Renal cortex interstitium (tissue), 11 donors: ENCODE results near the gene ABLIM2. TPM values are rescaled to one million over a fixed set of nuclear protein-coding genes. Genes with fewer than 3 reads are reported as not detected.
A peak's percentile ranks its signal among the peaks of the same experiment; 100 is the strongest.

Experiments
- DNase-seq, 11 donors: peaks; one replicate each; pipeline ENCODE4 v3.0.0-alpha.2; 2013; ENCODE audit warnings: low read depth in 9 of 11, low spot score in 4 of 11; ENCODE audit errors: extremely low read depth in 1 of 11
- polyA plus RNA-seq, 3 donors: library from polyadenylated mRNA; unstranded; fragments of 120-200 nt; gene quantifications; one replicate each; pipeline ENCODE4 v1.2.1, GENCODE V29; 2013; ENCODE audit not compliant: insufficient read length in 3 of 3

The ABLIM2 gene
- polyA plus RNA-seq, 3 donors = 4.9 to 8.1 (median 5.6) TPM

DNA sequence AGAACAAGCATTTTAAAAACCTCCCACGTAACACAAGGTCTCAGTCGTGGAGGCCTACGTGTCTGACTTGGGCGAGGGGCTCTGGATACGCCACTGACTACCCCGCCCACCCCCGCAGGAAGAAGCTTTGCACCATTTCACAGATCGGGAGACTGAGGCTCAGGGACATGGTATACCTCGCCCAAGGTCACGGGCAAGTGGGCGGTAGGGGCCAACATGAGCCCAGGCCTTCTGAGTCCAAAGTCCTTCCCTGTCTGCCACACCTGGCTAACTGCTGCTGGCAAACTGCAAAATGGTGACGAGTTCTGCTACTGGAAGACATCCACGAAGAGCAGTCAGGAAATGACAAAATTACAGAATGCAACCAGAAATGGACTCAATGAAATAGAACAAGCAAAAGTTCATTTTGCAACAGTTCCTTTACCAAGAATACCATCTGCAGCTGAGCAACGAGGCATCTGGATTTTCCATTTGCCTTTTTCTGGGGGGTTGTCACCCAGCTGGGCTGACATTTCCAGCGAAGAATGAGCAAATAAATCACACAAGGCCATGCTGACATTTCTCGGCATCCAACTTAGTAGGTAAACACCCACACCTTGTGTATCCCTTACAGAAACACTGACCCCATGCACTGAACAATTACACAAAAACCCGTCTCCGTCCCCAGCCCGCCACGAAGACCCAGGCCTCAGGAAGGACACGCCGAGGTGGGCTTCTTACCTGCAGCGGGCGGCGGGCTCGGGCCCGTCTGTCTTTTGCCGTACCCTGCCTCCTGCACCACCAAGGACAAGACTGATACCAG lies 148.7 kb downstream of the ABLIM2 start:
- peak in 2 of 11 donors; percentile 9 to 19 for DNase-seq

- no peak for DNase-seq
Measured at GRCh38 chr4:8009097-8009496, 149.5 kb downstream of the ABLIM2 start.

DNA sequence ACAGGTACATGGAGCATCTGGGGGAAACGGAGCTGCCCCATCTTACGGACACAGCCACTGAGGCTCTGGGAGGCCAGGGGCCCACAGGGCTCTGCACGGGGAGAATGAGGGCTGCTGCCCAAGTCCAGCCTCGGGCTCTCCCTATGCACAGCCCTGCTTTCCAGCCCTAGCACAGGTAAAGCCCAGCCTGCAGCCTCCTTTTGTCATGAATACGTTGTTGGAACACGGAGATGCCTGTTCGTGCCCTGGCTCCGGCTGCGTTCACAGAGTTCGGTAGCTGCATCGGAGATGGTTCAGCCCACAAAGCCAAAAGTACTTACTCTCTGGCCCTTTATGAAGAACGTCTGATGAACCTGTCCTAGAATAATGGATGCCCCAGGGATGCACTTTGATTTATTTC lies 150.2 kb downstream of the ABLIM2 start:
- DNase-seq = no peak

DNA sequence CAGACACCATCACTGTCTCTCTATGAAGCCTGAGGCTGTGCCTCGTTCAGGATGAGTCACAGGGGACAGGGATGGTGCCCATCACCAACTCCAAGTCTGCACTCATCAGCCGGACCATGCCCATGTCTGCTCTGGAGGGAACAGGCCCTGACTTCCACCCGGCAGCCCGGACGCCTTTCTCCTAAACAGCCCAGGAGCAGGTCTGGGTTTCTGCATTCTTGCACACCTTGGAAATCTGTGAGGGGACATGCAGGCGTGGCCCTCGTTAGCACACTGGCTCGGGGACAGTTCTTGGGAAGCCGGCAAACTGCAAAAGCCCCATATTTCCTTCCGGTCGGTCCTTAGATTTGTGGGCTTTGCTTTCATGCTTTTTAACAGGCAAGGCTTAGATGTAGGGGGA lies 151.0 kb downstream of the ABLIM2 start:
- DNase-seq = no peak

- DNase-seq = no peak
Measured at GRCh38 chr4:8006471-8006870, 152.1 kb downstream of the ABLIM2 start.

GRCh38 chr4:8005814-8006215 lies 152.8 kb downstream of the ABLIM2 start:
- DNase-seq = no peak

DNA sequence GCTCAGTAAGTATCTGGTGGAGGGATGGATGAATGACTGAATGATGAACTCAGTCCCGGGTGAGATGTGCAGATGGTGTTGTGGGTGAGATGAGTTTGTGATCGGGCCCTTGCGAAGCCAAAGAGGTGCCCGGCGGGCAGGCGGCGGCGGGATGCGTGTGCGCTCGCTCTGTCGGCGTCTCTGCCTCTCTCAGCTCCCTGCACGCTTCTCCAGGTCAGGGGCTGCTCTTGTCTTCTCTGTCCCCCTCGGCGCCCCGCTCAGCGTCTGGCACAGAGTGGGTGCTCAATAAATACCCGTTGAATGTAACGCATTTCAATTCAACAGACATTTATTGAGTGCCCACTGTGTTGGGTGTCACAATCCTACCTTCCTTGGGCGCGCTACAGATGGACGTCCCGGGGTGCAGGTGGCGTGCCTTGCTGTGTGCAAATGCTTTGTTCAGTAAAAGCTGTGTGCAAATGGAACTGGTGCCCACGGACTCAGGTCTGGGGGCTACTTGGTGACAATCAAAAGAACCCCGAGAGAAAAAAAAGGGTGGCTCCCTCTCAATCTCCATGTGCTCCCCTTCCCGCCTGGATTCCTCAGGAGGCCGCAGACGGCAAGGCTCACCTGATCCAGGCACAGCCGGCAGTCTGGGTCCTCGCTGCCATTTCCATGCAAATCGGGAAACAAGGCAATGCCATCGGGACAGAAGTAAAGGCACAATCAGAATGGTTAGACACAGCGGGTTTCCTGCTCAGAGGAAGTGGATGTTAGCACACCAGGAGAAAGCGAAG lies 153.4 kb downstream of the ABLIM2 start:
- no peak for DNase-seq

DNA sequence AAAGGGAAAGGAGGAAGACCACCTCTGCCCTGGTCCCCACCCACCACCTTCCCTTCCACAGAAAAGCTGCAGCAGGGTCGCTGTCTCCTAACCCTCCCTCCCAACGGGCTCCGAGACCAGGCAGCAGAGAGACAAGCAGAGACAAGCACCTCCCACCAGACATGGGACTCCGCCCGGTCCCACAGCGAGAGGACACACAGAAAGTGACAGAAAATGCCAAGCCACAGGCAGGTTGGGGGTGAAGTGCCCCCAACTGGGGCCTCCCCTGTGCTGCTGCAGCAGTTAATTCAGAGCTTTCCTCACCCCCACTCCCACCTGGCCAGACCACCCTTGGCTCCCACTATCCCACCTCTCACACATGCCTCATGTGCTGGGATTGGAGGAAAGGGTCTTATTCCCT lies 154.5 kb downstream of the ABLIM2 start:
- DNase-seq = no peak

DNA sequence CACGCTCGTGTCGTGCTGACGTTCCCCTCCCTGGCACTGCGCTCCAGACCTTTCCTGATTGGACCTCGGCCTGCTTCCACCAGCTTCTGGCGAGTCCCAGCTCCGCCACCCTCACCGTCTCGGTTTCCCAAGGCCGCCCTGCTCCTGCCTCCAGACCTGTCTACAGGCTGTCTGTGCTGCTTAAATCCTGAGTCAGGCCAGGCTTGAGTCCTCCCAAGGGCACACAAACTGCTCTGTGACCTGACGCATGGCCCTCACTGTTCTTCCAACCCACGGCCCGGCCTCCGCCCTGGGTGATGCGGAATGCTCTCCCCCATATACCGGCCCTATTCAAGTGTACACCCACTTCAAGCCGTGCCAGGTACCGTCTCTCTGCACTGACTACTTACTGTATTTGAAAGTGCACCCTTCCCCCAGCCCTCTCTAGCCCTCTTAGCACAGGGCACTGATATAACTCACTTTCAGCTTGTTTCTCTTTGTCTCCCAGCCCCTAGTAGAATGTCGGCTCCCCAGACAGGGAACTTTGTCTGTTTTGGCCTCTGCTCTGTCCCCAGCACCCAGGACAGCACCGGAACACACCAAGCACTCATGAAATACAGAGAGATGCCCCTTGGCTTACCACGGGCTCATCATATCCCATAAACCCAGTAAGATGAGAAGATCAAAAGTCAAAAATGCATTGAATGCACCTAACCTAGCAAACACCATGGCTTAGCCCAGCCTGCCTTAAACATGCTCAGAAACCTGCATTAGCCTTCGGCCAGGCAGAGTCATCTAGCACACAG lies 155.9 kb downstream of the ABLIM2 start:
- DNase-seq = no peak

- no peak for DNase-seq
Measured at GRCh38 chr4:8001564-8002355, 156.9 kb downstream of the ABLIM2 start.

GRCh38 chr4:8000721-8001491 lies 157.7 kb downstream of the ABLIM2 start:
- no peak for DNase-seq

- DNase-seq = no peak
Measured at GRCh38 chr4:8000247-8000646, 158.4 kb downstream of the ABLIM2 start.

- no peak for DNase-seq
Measured at GRCh38 chr4:7999695-8000094, 158.9 kb downstream of the ABLIM2 start.

DNA sequence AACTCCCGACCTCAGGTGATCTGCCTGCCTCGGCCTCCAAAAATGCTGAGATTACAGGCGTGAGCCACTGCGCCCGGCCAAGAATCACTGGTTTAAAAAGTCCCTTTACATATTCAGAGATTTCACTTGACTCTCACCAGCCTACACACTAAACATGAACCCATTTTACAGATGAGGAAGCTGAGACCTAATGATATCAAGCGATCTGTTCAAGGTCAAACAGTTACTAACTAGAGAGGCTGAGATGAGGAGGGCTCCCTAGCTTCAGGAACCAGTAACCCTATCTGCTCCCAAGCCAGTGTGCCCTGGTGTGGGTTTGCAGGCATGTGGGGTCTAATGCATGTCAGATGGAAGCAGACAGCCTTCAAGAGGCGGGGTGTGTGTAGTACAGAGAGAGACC lies 159.3 kb downstream of the ABLIM2 start:
- no peak for DNase-seq

GRCh38 chr4:7998447-7998846 lies 160.2 kb downstream of the ABLIM2 start:
- no peak for DNase-seq

DNA sequence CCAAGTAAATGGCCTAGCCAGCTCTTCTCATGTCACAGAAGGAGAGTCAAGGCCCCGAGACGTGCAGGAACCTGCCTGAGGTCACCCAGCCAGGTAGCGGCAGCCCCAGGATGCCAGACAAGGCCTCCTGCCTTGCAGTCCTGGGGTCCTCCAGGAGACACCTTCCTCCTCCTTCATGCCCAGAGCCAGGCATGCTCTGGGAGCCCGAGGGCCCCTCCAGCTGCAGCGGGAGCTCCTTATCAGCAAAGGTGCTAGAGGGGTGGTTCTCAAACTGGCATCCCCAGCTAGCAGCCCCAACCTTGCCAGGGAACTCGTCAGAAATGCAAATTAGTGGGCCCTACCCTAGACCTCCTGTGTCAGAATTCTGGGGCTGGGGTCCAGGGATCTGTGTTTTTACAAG lies 162.7 kb downstream of the ABLIM2 start:
- no peak for DNase-seq

DNA sequence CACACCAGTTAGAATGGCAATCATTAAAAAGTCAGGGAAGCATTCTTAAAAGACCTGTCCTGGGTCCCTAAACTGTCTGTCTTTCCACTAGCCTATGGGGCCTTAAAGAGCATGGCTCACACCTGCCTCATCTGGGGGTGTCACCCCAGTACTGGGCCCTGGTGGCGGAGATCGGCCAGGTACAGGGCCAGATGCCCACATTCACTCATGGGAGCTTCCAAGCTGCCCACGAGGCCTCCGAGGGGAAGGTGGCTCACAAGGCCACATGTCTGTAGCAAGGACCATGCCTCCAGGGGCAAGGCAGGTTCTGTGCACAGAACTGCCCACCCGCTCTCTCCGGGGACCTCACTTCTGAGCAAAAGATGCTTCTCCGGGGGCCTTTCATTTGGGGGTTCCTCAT lies 163.5 kb downstream of the ABLIM2 start:
- no peak for DNase-seq

- no peak for DNase-seq
Measured at GRCh38 chr4:7993671-7994070, 164.9 kb downstream of the ABLIM2 start.
